A673 (cell line): ENCODE data around the gene HNF1A.

ENCODE experiments used
- EZH2 ChIP-seq: fragments of 200-600 bp; sonication (generic); IDR thresholded peaks from 2 replicates; pipeline ENCODE4 v1.6.1; 2017; ENCODE audit warnings: borderline replicate concordance, low read depth, mild to moderate bottlenecking, mixed read lengths, antibody characterized with exemption, low read length; ENCODE audit not compliant: poor library complexity, severe bottlenecking
- TF ChIP-seq, protein P1 (sequence below): fragments of 300-800, 200-600 bp; sonication (generic); conservative IDR thresholded peaks from 2 replicates; pipeline ENCODE4 v1.5.1; 2017; ENCODE audit warnings: low read depth, mild to moderate bottlenecking, antibody characterized with exemption, low read length, moderate library complexity, mixed read lengths

DNA sequence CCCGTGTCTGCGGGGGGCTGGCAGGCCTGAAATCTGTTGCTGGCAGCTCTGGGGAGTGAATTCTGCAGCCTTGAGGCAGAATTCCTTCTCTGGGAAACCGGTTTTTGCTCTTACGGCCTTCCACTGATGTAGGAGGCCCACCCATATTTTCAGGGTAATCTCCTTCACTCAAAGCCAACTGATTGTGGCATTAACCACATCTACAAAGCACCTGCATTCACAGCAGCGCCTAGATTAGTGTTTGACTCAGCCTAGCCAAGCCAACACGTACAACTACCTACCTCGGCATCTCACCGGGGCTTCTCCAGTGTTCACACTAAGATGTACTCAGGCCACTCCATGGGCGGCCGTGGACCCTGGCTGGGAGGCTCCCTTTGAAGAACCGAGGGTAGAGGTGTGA, 22.2 kb downstream of the HNF1A start:
- TF ChIP-seq, protein P1, sequence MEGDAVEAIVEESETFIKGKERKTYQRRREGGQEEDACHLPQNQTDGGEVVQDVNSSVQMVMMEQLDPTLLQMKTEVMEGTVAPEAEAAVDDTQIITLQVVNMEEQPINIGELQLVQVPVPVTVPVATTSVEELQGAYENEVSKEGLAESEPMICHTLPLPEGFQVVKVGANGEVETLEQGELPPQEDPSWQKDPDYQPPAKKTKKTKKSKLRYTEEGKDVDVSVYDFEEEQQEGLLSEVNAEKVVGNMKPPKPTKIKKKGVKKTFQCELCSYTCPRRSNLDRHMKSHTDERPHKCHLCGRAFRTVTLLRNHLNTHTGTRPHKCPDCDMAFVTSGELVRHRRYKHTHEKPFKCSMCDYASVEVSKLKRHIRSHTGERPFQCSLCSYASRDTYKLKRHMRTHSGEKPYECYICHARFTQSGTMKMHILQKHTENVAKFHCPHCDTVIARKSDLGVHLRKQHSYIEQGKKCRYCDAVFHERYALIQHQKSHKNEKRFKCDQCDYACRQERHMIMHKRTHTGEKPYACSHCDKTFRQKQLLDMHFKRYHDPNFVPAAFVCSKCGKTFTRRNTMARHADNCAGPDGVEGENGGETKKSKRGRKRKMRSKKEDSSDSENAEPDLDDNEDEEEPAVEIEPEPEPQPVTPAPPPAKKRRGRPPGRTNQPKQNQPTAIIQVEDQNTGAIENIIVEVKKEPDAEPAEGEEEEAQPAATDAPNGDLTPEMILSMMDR = no peak
- TF ChIP-seq EZH2 = no peak
